GM19099 (cell line): ENCODE results near the gene FILIP1L.

Source experiments
- POLR2A ChIP-seq: IDR thresholded peaks from 3 replicates; pipeline ENCODE4 v1.6.1; 2011; ENCODE audit warnings: low read depth; ENCODE audit not compliant: insufficient read length; ENCODE audit errors: extremely low read depth

FILIP1L gene

DNA sequence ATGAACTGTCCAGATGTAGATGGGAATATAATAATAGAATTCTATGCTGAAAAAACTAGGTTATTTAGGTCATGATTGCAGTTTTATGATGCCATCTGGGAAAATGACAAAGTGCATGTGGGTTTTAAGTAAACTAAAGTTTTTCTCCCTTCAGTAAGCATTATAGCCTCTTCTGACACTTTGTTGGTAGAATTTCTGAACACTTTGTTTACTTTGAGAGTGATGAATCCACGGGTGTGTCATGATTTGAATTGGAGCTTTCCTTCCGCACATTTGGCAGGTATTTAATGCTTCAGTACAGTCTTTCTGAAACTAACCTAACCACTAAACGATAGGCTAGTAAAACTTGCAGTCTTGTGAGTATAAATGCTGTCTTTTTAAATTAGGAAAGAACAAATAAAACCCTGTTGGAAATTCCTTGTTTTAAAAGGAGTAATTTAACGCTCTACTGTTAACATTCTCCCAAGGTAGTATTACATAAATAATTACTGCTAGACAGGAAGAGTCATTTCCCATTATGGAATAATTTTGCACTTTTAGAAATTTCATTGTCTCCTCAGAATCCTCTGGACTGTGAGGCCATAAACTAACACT is 7.0 kb downstream of the FILIP1L start:
- no peak for TF ChIP-seq POLR2A

- no peak for TF ChIP-seq POLR2A
Observed at GRCh38 chr3:100106531-100107141, 7.7 kb downstream of the FILIP1L start.

GRCh38 chr3:100106094-100106493 is 8.2 kb downstream of the FILIP1L start:
- TF ChIP-seq POLR2A, result no peak

GRCh38 chr3:100105501-100105900 is 8.8 kb downstream of the FILIP1L start:
- no peak for TF ChIP-seq POLR2A

GRCh38 chr3:100104817-100105413 is 9.4 kb downstream of the FILIP1L start:
- TF ChIP-seq POLR2A, result no peak

- peak; percentile 29 for TF ChIP-seq POLR2A
Observed at GRCh38 chr3:100104442-100104798, 9.9 kb downstream of the FILIP1L start.

GRCh38 chr3:100103558-100104441 is 10.5 kb downstream of the FILIP1L start:
- peak; percentile 47 for TF ChIP-seq POLR2A

DNA sequence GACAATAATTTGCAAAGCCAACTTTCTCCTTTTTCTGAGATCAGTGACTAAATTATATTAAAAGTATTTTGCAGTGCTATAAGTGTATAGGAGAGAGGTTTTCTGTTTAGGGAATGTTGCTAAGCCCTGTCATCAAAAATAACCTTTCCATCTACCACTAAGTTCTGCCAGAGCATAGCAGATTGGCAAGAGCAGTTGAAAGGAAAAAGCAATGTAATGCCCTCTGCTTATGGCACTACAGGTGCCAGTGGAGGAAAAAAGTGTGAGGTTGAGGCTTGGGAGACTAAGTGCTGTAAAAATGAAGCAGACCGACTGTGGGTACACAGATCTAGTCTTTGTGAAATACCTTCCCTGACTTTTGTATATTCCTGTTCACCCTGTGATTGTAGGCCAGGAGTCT is 11.5 kb downstream of the FILIP1L start:
- no peak for TF ChIP-seq POLR2A

DNA sequence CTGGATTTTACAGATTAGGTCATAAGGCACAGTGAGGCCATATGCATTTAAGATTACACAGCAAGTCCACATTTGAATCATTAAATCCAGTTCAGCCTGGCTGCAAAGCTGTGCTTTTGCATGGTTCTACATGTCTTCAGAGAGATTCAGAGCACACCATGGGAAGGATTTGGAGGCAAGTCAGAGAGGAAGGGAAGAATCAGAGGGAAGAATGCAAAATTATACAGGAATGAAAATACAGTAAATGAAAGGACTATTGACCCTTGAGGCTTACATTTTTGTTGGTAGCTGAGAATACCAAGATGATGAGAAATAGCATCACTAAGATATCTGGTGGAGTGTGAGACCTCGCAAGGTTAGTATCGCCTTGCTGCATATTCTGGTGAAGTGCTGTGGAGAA is 13.9 kb downstream of the FILIP1L start:
- no peak for TF ChIP-seq POLR2A

DNA sequence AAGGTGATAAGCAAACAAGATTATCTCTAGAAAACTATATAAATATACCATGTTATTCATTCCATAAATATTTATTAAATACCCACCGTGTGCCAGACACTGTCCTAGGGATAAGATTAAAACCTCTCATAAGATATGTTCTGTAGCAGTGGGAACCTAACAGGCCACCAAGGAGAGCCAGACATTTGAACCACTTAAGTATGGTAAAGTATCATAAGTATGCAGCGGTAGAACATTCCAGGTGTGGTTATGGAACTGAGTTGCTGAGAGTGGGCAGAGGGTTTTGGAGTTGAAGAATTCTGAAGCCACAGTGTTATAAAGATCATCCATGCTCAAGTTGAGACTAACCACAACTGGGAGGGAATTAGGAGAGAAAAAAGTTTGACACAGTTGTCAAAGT is 14.7 kb downstream of the FILIP1L start:
- no peak for TF ChIP-seq POLR2A

- TF ChIP-seq POLR2A, result no peak
Observed at GRCh38 chr3:100098784-100099070, 15.6 kb downstream of the FILIP1L start.

GRCh38 chr3:100097919-100098783 is 16.1 kb downstream of the FILIP1L start:
- TF ChIP-seq POLR2A, result no peak

DNA sequence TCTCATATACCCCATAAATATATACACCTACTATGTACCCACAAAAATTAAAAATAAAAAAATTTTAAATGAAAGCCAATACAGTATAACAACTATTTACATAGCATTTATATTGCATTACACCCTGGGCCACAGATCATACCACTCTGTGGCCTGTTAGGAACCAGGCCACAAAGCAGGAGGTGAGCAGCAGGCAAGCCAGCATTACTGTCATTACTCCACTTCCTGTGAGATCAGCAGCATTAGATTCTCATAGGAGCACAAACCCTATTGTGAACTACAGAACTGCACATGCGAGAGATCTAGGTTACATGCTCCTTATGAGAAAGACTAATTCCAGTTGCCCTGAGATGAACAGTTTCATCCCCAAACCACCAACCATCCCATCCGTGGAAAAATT is 17.4 kb downstream of the FILIP1L start:
- no peak for TF ChIP-seq POLR2A

- TF ChIP-seq POLR2A, result no peak
Observed at GRCh38 chr3:100093831-100094230, 20.5 kb downstream of the FILIP1L start.

DNA sequence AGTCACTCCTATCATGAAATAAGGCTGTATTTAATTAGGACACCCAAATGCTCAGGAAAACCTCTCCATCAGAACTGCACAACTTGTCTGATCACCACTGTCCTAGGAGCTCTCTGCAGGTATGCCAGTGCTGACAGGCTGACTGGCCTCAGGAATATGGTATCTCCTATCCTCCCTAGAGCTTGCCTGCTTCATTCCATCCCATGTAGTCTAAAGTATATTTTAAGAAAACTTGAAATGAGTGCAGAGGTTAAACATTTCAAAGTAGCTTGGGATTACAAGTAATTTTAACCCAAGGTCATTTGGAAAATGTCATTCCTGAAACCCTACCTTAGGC is 23.7 kb downstream of the FILIP1L start:
- no peak for TF ChIP-seq POLR2A
